Measurements from ENCODE around the gene ACBD4.
A peak's percentile ranks its signal among the peaks of the same experiment; 100 is the strongest.

Gene ACBD4

GRCh38 chr17:45168991-45169752 is 33.7 kb downstream of the ACBD4 start:
- TF ChIP-seq MAX (IDR thresholded peaks at IDR 0.05): no peak
- no peak for TF ChIP-seq EP300 (IDR thresholded peaks at IDR 0.05; ENCODE audit: borderline replicate concordance)
- TF ChIP-seq CREB1 (IDR thresholded peaks at IDR 0.05; ENCODE audit: low read depth): no peak
- TF ChIP-seq FOXM1 (IDR thresholded peaks at IDR 0.05; ENCODE audit: borderline replicate concordance, low read depth): no peak
- TF ChIP-seq NFIC (IDR thresholded peaks at IDR 0.05): no peak
- TF ChIP-seq TCF12 (IDR thresholded peaks at IDR 0.05; ENCODE audit: low read depth): no peak
- TF ChIP-seq TAF1 (IDR thresholded peaks at IDR 0.05; ENCODE audit: low read depth): no peak
- TF ChIP-seq EGR1 (IDR thresholded peaks at IDR 0.05): no peak
- no peak for TF ChIP-seq ZBTB7A (IDR thresholded peaks at IDR 0.05; ENCODE audit: low read depth)
- TF ChIP-seq CEBPB (IDR thresholded peaks at IDR 0.05): no peak
- no peak for TF ChIP-seq TEAD4 (IDR thresholded peaks at IDR 0.05)

GRCh38 chr17:45170280-45170930 is 34.9 kb downstream of the ACBD4 start:
- TF ChIP-seq MAX (IDR thresholded peaks at IDR 0.05) (no peak), EGR1 (IDR thresholded peaks at IDR 0.05) (no peak), FOXM1 (IDR thresholded peaks at IDR 0.05; ENCODE audit: borderline replicate concordance, low read depth) (no peak), CEBPB (IDR thresholded peaks at IDR 0.05) (no peak), EP300 (IDR thresholded peaks at IDR 0.05; ENCODE audit: borderline replicate concordance) (no peak), YY1 (IDR thresholded peaks at IDR 0.05; ENCODE audit: low read depth) (no peak), TCF12 (IDR thresholded peaks at IDR 0.05; ENCODE audit: low read depth) (no peak), TEAD4 (IDR thresholded peaks at IDR 0.05) (no peak), NFIC (IDR thresholded peaks at IDR 0.05) (no peak), ZBTB7A (IDR thresholded peaks at IDR 0.05; ENCODE audit: low read depth) (no peak), TAF1 (IDR thresholded peaks at IDR 0.05; ENCODE audit: low read depth) (no peak), REST (IDR thresholded peaks at IDR 0.05; ENCODE audit: low read depth) (no peak), USF1 (IDR thresholded peaks at IDR 0.05) (no peak), CREB1 (IDR thresholded peaks at IDR 0.05; ENCODE audit: low read depth) (no peak), RAD21 (IDR thresholded peaks at IDR 0.05; ENCODE audit: low read depth) (no peak)

GRCh38 chr17:45170931-45171337 is 35.4 kb downstream of the ACBD4 start:
- no peak for TF ChIP-seq USF1 (IDR thresholded peaks at IDR 0.05)
- TF ChIP-seq ZBTB7A (IDR thresholded peaks at IDR 0.05; ENCODE audit: low read depth): no peak
- TF ChIP-seq FOXM1 (IDR thresholded peaks at IDR 0.05; ENCODE audit: borderline replicate concordance, low read depth): no peak
- TF ChIP-seq MAX (IDR thresholded peaks at IDR 0.05): no peak
- TF ChIP-seq EGR1 (IDR thresholded peaks at IDR 0.05): no peak
- TF ChIP-seq NFIC (IDR thresholded peaks at IDR 0.05): no peak
- no peak for TF ChIP-seq TEAD4 (IDR thresholded peaks at IDR 0.05)
- no peak for TF ChIP-seq EP300 (IDR thresholded peaks at IDR 0.05; ENCODE audit: borderline replicate concordance)
- peak; percentile 16; the same call in 1 of the 2 replicates for TF ChIP-seq TAF1 (IDR thresholded peaks at IDR 0.05; ENCODE audit: low read depth)
- no peak for TF ChIP-seq TCF12 (IDR thresholded peaks at IDR 0.05; ENCODE audit: low read depth)
- no peak for TF ChIP-seq REST (IDR thresholded peaks at IDR 0.05; ENCODE audit: low read depth)
- TF ChIP-seq RAD21 (IDR thresholded peaks at IDR 0.05; ENCODE audit: low read depth): no peak
- TF ChIP-seq CREB1 (IDR thresholded peaks at IDR 0.05; ENCODE audit: low read depth): no peak
- TF ChIP-seq YY1 (IDR thresholded peaks at IDR 0.05; ENCODE audit: low read depth): 0 out of 2 replicates have a peak, but pooled peaks have one; percentile 21
- no peak for TF ChIP-seq CEBPB (IDR thresholded peaks at IDR 0.05)

- TF ChIP-seq CREB1 (IDR thresholded peaks at IDR 0.05; ENCODE audit: low read depth) (no peak), REST (IDR thresholded peaks at IDR 0.05; ENCODE audit: low read depth) (no peak), ZBTB7A (IDR thresholded peaks at IDR 0.05; ENCODE audit: low read depth) (peak; percentile 79), TEAD4 (IDR thresholded peaks at IDR 0.05) (peak; percentile 84), RAD21 (IDR thresholded peaks at IDR 0.05; ENCODE audit: low read depth) (no peak), FOXM1 (IDR thresholded peaks at IDR 0.05; ENCODE audit: borderline replicate concordance, low read depth) (0 out of 2 replicates have a peak, but pooled peaks have one; percentile 13), TCF12 (IDR thresholded peaks at IDR 0.05; ENCODE audit: low read depth) (peak; percentile 25; the same call in 1 of the 2 replicates), MAX (IDR thresholded peaks at IDR 0.05) (peak; percentile 27), YY1 (IDR thresholded peaks at IDR 0.05; ENCODE audit: low read depth) (0 out of 2 replicates have a peak, but pooled peaks have one; percentile 7), USF1 (IDR thresholded peaks at IDR 0.05) (no peak), EGR1 (IDR thresholded peaks at IDR 0.05) (no peak), EP300 (IDR thresholded peaks at IDR 0.05; ENCODE audit: borderline replicate concordance) (peak; percentile 59; the same call in 1 of the 2 replicates), NFIC (IDR thresholded peaks at IDR 0.05) (peak; percentile 77), TAF1 (IDR thresholded peaks at IDR 0.05; ENCODE audit: low read depth) (no peak), CEBPB (IDR thresholded peaks at IDR 0.05) (no peak)
Observed at GRCh38 chr17:45171338-45172231, 36.1 kb downstream of the ACBD4 start.

Data from Ishikawa (cell line).